Psoas muscle (tissue), 8 donors: ENCODE measurements around the gene IQSEC3. TPM values are rescaled to one million over a fixed set of nuclear protein-coding genes. Genes with fewer than 3 reads are reported as not detected.

Source experiments
- ATAC-seq, 4 donors: fragments of 200-7000 bp; cut with Tn5 transposase; one replicate each; pipeline ENCODE4 v1.9.1; 2020; ENCODE audit warnings: moderate library complexity in 3 of 4, mild to moderate bottlenecking in 2 of 4
- DNase-seq, 2 donors: peaks; one replicate each; pipeline ENCODE4 v3.0.0-alpha.2; 2020
- H3K27ac ChIP-seq: fragments of 200-600 bp; one replicate; pipeline ENCODE4 v1.8.0; 2022
- H3K27me3 ChIP-seq, 3 donors: fragments of 200-600 bp in 1 of 3; one replicate each; pipeline versions ENCODE4 v1.6.1 to v1.8.0; 2013 to 2022; ENCODE audit warnings: low read length in 2 of 3, mild to moderate bottlenecking in 2 of 3, moderate library complexity in 1 of 3; ENCODE audit not compliant: insufficient read depth in 3 of 3
- H3K36me3 ChIP-seq, 2 donors: fragments of 200-600 bp in 1 of 2; one replicate each; pipeline versions ENCODE4 v1.6.1 to v1.8.0; 2013 to 2022; ENCODE audit warnings: low read depth in 1 of 2, mild to moderate bottlenecking in 1 of 2, moderate library complexity in 1 of 2; ENCODE audit not compliant: insufficient read depth in 1 of 2
- H3K4me1 ChIP-seq: fragments of 200-600 bp; one replicate; pipeline ENCODE4 v1.8.0; 2022
- H3K4me3 ChIP-seq: fragments of 200-600 bp; one replicate; pipeline ENCODE4 v1.8.0; 2022; ENCODE audit warnings: mild to moderate bottlenecking
- H3K9me3 ChIP-seq: fragments of 200-600 bp; one replicate; pipeline ENCODE4 v1.8.0; 2022
- CTCF ChIP-seq: fragments of 200-600 bp; IDR thresholded peaks from one replicate; pipeline ENCODE4 v1.8.0; 2022; ENCODE audit warnings: antibody characterized with exemption
- WGBS, 3 donors: extraction: QIAGEN DNeasy Blood & Tissue Kit; methylation state at CpG; one replicate each; pipeline versions ENCODE4 v1.1.6 to v1.1.7; 2013; 5-methylcytosine and 5-hydroxymethylcytosine counted together
- intact Hi-C, 2 donors: fragments of 100-400 bp; cut with DNase I; formaldehyde crosslinking; loops; one replicate each; pipeline versions ENCODE4 v1.11.0 to v1.14.2; 2022
- polyA plus RNA-seq, 3 donors: library from polyadenylated mRNA; stranded (reverse); fragments of 200-250 nt; gene quantifications; one replicate each; pipeline ENCODE4 v1.2.3, GENCODE V29; 2013
- total RNA-seq, 4 donors: library from RNA; stranded (reverse); fragmentation: NEBNext Ultra II Directional in 2 of 4; extraction: Animal tissue kit (Norgen Biotek cat#: 25700) in 2 of 4; gene quantifications; one replicate each; pipeline versions ENCODE4 v1.2.1 to v1.2.4, GENCODE V29; 2021 to 2023
- donor health status: healthy with polysubstance abuse.
- donor health status: DM: no; HTN: no; CAD: no; lungs with moderate emphysema.
- donor health status: Bipolar disorder and iron deficiency.
- donor health status: healthy.
- donor health status: DM: yes; HTN: yes; CAD: no.
- donor health status: DM: no; HTN: no; CAD: no.
- donor health status: DM: no; HTN: no; CAD: no.
- donor health status: DM: yes; HTN: yes; CAD: no.

IQSEC3 gene
- total and polyA plus RNA-seq, 7 donors, result 0.23 to 1.8 (median 0.58) TPM

- 49 to 54% (median 51%) methylated on average over 15 to 16 of the region's 16 CpGs for WGBS, 3 donors
- H3K27me3 ChIP-seq, result peaks cover 0 to 24% (median 4%) of the 10 kb centered on the region in 3 donors
- no peak overlapping the region for H3K4me3 ChIP-seq
- DNase-seq (no peak), ATAC-seq (peak; percentile 28 to 69 (median 57))
- intact Hi-C loops, result no loop called here
- H3K9me3 ChIP-seq, result no peaks in the 10 kb centered on the region
- no peaks in the 10 kb centered on the region for H3K36me3 ChIP-seq
- H3K4me1 ChIP-seq, result peaks cover 9% of the 10 kb centered on the region
- H3K27ac ChIP-seq, result peak overlapping the region; percentile 46
- no peak for TF ChIP-seq CTCF
These were observed 110.0 kb downstream of the IQSEC3 start for GRCh38 chr12:176321-177181.

GRCh38 chr12:177336-177979 lies 110.9 kb downstream of the IQSEC3 start:
- no peak for ATAC-seq
- intact Hi-C loops, result no loop called here
- no peak for DNase-seq
- H3K9me3 ChIP-seq, result no peaks in the 10 kb centered on the region
- peaks cover 9% of the 10 kb centered on the region for H3K4me1 ChIP-seq
- H3K36me3 ChIP-seq, result no peaks in the 10 kb centered on the region
- whole genome bisulfite sequencing, 3 donors, result 58 to 71% (median 66%) methylated on average over 10 to 11 of the region's 11 CpGs
- H3K4me3 ChIP-seq, result no peak overlapping the region
- peaks cover 0 to 31% (median 2%) of the 10 kb centered on the region in 3 donors for H3K27me3 ChIP-seq
- peak overlapping the region; percentile 46 for H3K27ac ChIP-seq
- TF ChIP-seq CTCF, result no peak

- ATAC-seq, result no peak
- no peak overlapping the region for H3K4me3 ChIP-seq
- no peak for DNase-seq
- intact Hi-C loops, result no loop called here
- TF ChIP-seq CTCF, result no peak
- no peaks in the 10 kb centered on the region for H3K9me3 ChIP-seq
- H3K27ac ChIP-seq, result no peak overlapping the region
- H3K4me1 ChIP-seq, result peaks cover 9% of the 10 kb centered on the region
- no peaks in the 10 kb centered on the region for H3K36me3 ChIP-seq
- 76 to 80% (median 76%) methylated on average over 20 of the region's 20 CpGs for WGBS, 3 donors
- peaks cover 0 to 25% (median 2%) of the 10 kb centered on the region in 3 donors for H3K27me3 ChIP-seq
These were observed 111.6 kb downstream of the IQSEC3 start for GRCh38 chr12:177980-178828.

- no peaks in the 10 kb centered on the region for H3K9me3 ChIP-seq
- H3K27me3 ChIP-seq, result peaks cover 0 to 26% (median 2%) of the 10 kb centered on the region in 3 donors
- ATAC-seq (no peak), DNase-seq (no peak)
- H3K4me3 ChIP-seq, result no peak overlapping the region
- peak overlapping the region; percentile 16 for H3K27ac ChIP-seq
- 57 to 59% (median 58%) methylated on average over 3 of the region's 3 CpGs for WGBS, 3 donors
- H3K36me3 ChIP-seq, result no peaks in the 10 kb centered on the region
- peaks cover 9% of the 10 kb centered on the region for H3K4me1 ChIP-seq
- TF ChIP-seq CTCF, result no peak
- intact Hi-C loops, result no loop called here
These were observed 112.2 kb downstream of the IQSEC3 start for GRCh38 chr12:178829-179109.
